Islet of Langerhans (tissue), 1 donor: ENCODE data around the gene GRID2IP.
"Not testable (repeated sequence)": the region's sequence is repeated elsewhere in the genome, so short reads cannot be mapped to it uniquely, and the experiment has no call there.

Experiments
- FAIRE-seq: peaks from one replicate; lab custom pipeline; 2011; peaks lifted over from hg19 to GRCh38; lab: Jason Lieb, UNC

GRID2IP gene

GRCh38 chr7:6487184-6487545 lies 64.1 kb downstream of the GRID2IP start:
- FAIRE-seq, result no peak

DNA sequence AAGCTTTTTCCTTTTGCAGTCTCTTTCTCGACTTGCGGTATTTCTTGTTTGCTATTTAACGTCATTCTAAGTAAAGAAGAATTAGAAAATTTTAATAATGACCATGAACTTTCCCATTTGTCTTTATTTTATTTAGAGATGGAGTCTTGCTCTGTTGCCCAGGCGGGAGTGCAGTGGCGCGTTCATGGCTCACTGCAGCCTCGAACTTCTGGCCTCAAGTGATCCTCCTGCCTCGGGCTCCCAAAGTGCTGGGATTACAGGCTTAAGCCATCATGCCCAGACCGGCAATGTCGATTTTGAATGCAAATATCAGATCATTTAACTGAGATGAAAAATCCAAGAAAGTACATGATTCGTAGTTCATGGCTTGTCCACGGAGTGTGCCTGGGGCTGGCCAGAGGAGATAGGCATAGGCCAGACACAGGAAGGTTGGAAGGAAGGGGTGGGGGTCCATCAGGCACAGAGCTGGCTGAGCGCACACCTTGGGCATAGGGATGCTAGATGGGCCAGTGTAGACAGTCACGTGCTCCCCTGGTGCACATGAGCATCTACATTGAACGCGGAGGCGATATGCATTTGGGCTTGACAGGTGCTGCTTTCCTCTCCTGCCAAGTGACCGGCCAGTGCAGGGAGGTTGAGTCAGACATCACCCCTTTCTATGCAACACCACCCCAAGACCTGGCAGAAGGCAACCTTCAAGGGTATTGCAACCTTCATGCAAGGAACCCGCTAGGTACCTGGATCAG lies 64.7 kb downstream of the GRID2IP start:
- no peak for FAIRE-seq

- FAIRE-seq, result no peak
These were observed 68.5 kb downstream of the GRID2IP start for GRCh38 chr7:6482743-6483119.

DNA sequence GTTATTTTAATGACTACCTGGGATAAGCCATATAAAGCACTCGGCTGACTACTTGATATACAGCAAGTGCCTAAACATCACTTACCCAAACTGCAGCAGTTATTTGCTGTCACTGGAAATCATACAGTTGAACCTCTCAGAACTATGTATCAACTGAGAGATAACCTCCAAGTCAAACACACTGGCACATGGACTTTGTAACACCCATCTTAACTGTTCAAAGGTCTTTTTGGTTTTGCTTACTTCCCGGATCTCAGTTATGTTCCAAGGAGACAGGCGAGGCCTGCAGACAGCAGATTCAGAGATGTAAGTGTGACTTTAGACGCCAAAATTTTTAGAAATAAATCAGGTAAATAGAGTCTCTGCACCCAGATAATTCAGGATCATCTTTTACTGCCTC lies 69.0 kb downstream of the GRID2IP start:
- FAIRE-seq, result no peak

DNA sequence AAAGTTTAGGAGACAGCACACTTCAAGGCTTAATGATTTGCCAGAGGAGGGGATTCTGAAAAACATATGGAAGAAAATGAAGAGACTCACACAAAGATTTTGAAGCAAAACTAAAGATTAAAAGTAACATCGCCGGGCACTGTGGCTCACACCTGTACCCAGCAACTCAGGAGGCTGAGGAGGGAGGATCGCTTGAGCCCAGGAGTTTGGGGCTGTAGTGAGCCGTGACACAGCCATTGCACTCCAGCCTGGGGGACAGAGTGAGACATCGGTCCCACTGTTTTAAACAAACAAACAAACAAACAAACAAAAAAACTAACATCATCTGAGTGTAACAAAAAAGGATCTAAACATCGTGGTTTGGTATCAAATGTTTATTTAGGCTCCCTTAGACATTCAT lies 69.8 kb downstream of the GRID2IP start:
- FAIRE-seq, result no peak

- no peak for FAIRE-seq
These were observed 71.0 kb downstream of the GRID2IP start for GRCh38 chr7:6480323-6480660.

DNA sequence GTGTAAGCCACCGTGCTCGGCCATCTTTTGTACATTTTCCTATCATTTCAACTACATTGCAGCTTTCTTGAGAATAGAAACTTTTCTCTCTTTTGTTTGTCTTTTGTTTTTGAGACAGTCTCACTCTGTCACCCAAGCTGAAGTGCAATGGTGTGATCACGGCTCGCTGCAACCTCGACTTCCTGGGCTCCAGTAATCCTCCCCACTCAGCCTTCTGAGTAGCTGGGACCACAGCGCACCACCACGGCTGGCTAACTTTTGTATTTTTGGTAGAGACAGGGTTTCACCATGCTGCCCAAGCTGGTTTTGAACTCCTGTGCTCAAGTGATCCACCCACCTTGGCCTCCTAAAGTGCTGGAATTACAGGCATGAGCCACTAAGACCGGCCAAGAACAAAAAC lies 72.2 kb downstream of the GRID2IP start:
- FAIRE-seq, result no peak

DNA sequence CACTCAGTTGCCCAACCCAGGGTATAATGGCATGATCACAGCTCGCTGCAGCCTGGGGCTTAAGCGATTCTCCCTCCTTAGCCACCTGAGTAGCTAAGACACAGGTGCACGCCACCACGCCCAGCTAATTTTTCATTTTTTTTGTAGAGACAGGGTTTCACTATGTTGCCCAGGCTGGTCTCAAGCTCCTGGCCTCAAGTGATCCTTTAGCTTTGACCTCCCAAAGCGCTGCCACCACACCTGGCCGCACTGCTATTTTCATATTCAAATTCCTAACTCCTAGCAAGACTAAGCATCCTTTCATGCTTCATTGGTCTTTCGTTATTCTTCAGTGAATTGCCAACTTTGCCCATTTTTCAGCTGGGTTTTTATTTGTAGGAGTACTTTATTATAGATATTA lies 73.1 kb downstream of the GRID2IP start:
- no peak for FAIRE-seq

GRCh38 chr7:6477318-6477660 lies 74.0 kb downstream of the GRID2IP start:
- FAIRE-seq, result no peak

DNA sequence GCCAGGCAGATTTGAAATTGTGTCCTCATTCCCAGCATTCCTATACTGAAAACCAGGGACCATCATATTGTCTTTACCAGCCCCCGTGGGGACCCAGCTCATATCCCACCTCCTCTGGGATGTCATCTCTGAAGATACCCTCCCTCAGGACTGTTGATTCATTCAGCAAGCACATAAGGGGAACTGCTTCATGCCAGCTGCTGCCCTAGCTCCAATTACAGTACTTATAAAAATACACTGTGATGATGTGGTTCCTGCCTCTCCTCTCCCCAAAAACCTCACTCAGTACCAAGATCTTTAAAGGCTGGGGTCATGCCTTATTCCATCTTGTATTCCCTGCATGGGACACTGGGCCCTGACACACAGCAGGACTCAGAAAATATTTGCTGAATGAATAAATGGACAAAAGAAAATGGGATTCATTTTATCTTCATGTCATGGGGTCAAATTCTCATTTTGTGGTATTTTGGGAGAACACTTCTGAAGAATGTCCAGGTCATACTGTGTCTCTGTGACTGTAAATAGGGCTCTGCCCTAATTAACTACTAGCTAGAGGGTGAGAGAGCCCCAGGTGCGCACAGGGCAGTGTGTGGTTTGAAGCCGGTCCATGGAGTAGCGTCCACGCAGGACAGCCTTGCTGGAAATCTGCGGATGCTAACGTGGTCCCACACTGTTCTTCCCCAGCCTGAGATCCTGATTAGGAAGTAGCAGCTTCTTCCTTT lies 74.5 kb downstream of the GRID2IP start:
- FAIRE-seq, result no peak

- FAIRE-seq, result no peak
These were observed 75.7 kb downstream of the GRID2IP start for GRCh38 chr7:6475433-6476186.

DNA sequence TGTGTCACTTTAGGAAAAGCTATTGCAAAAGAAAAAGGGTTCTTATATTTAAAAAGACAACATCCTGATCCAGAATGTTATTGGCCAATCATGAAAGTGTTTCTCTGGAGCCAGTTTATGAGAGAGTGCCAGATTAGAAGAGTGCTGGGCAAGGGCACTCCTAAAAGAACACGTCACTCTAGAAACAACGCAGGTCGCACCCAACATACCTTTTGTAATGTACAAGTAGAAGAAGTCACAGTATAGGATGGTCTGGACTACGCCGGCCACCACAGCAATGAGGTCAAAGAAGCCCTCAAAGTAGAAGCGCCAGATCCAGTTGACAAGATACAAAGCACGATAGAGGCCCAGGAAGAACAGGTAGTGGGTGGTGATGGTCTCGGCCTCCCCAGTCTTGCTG lies 85.4 kb downstream of the GRID2IP start:
- no peak for FAIRE-seq

GRCh38 chr7:6463609-6464008 lies 87.7 kb downstream of the GRID2IP start:
- FAIRE-seq, result not testable (repeated sequence)

DNA sequence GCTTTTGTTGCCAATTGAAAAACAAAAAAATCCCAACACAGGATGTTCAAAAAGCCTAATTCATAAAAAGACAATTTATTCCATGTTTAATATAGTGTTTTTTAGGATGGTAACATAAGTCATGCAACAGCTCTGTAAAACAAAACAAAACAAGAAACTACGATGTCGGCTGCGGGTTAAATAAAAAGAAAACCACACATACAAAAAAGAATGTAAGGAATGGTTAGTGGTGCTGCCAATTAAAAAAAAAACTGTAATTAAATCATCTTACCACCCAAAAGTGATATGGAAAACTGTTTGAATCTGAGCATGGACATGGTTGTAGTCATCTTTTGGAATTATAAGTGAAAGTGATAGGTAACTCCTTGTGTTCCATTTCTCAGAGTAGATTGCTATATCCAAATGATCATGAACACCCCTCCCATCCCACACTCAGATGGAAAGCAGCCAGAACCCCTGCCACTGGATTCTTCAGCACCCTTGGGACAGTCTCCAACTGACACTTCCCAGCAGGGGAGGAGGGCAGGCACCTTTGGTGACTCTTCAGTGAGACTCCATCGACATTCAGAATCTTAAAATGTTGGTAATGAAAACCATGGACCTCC lies 89.2 kb downstream of the GRID2IP start:
- FAIRE-seq, result no peak

- no peak for FAIRE-seq
These were observed 90.2 kb downstream of the GRID2IP start for GRCh38 chr7:6460990-6461584.

DNA sequence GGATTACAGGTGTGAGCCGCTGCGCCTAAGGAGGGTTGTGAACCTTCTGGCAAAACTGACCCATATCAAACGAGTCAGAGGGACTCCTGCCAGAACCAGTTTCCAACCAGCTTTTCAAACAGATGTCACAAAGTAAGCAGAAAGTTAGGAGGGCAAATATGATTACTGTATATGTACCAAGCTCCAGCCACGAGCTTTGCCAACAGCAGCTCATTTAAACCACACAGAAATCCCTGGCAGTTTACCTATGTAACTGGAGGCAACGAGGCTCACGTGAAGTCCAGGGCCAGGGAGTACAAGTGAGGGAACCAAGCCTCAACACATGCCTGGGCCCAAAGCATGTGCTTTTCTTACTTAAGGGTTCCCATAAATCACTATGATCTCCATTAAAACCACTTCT lies 91.0 kb downstream of the GRID2IP start:
- FAIRE-seq, result no peak

DNA sequence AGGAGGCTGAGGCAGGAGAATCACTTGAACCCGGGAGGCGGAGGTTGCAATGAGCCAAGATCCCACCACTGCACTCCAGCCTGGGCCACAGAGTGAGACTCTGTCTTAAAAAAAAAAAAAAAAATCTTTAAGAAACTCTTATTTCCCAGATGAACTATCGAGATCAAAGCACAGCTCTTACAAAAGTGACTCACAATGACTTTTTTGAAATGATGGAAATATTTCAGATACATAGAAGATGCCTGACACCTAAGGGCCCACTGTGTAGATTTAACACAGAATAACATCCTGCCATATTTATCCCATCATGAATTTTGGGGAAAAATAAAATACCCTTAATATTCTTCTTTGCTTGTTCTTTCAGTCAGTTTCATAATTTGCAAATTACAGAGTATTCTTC lies 92.6 kb downstream of the GRID2IP start:
- not testable (repeated sequence) for FAIRE-seq

DNA sequence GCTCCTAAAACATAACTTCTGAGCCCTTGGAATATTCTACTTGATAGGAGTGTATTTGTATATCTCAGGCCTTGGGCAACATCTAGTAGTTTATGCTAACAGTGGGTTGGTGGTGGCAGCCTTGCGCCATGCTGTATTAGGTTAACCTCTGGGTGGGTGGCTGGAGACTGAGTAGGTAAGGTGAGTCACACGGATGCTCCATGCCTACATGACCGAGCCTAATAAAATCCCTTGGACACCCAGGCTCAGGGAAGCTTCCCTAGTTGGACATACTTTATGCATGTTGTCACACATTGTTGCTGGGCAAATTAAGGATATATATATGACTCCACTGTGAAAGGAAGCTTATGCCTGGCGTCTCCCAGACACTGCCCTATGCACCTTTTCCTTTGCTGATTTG lies 97.5 kb downstream of the GRID2IP start:
- FAIRE-seq, result no peak

- no peak for FAIRE-seq
These were observed 100.0 kb downstream of the GRID2IP start for GRCh38 chr7:6451224-6451705.

GRCh38 chr7:6450591-6450990 lies 100.7 kb downstream of the GRID2IP start:
- FAIRE-seq, result not testable (repeated sequence)

GRCh38 chr7:6449884-6450283 lies 101.4 kb downstream of the GRID2IP start:
- FAIRE-seq, result not testable (repeated sequence)

- FAIRE-seq, result no peak
These were observed 102.2 kb downstream of the GRID2IP start for GRCh38 chr7:6448943-6449543.
